Large intestine (tissue), 3 donors: ENCODE measurements around the gene ZNF366. TPM values are rescaled to one million over a fixed set of nuclear protein-coding genes. Genes with fewer than 3 reads are reported as not detected.

ENCODE experiments used
- DNase-seq, 2 donors: peaks; one replicate each; pipeline versions ENCODE4 v3.0.0 to v3.0.0-alpha.2; 2013
- H3K27ac ChIP-seq: one replicate; pipeline ENCODE4 v1.5.1; 2013; ENCODE audit warnings: low read length
- H3K27me3 ChIP-seq: 2 replicates; pipeline ENCODE4 v1.6.1; 2013; ENCODE audit warnings: low read length; ENCODE audit not compliant: control insufficient read depth, insufficient read depth
- H3K36me3 ChIP-seq: 2 replicates; pipeline ENCODE4 v1.6.1; 2013; ENCODE audit warnings: low read length; ENCODE audit not compliant: control insufficient read depth, insufficient read depth
- H3K4me1 ChIP-seq: one replicate; pipeline ENCODE4 v1.6.1; 2013; ENCODE audit warnings: low read length; ENCODE audit not compliant: control insufficient read depth, insufficient read depth
- H3K4me3 ChIP-seq: one replicate; pipeline ENCODE4 v1.5.1; 2013; ENCODE audit warnings: low read length
- H3K9me3 ChIP-seq: one replicate; pipeline ENCODE4 v1.6.1; 2013; ENCODE audit warnings: mild to moderate bottlenecking, low read depth, low read length, moderate library complexity; ENCODE audit not compliant: control insufficient read depth
- WGBS: methylation state at CpG from one replicate; pipeline ENCODE4 v1.1.5; 2013; ENCODE audit warnings: low lambda C conversion rate; ENCODE audit not compliant: insufficient coverage; 5-methylcytosine and 5-hydroxymethylcytosine counted together
- polyA plus RNA-seq: library from polyadenylated mRNA; unstranded; fragments of 120-200 nt; gene quantifications from one replicate; pipeline ENCODE4 v1.2.1, GENCODE V29; 2013

The ZNF366 gene
- polyA plus RNA-seq, 1 donor: 2.1 TPM

DNA sequence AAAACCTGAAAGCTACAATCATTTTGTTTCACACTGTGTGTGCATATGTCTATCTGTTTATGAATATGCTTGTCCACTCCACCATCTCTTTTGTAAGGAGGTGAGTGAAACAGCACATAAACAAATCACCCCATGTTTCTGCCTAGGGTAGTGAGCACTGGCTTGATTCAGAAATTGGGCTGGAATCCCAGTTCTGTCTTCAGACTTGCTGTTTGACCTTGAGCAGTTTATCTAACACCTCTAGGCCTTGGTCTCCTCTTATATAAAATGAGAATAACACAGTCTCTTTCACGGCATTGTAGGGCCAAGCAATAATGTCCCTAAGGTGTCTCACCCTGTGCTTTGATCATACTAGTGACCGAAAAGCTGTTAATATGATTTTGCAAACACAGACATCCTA lies 61.2 kb downstream of the ZNF366 start:
- H3K9me3 ChIP-seq: no peaks in the 10 kb centered on the region
- no peaks in the 10 kb centered on the region for H3K36me3 ChIP-seq
- H3K27me3 ChIP-seq: peaks cover 4% of the 10 kb centered on the region
- no peaks in the 10 kb centered on the region for H3K4me1 ChIP-seq
- DNase-seq: no peak
- no peak overlapping the region for H3K27ac ChIP-seq
- H3K4me3 ChIP-seq: no peak overlapping the region
- WGBS: no CpG with 5 or more reads among the region's 2 CpGs

DNA sequence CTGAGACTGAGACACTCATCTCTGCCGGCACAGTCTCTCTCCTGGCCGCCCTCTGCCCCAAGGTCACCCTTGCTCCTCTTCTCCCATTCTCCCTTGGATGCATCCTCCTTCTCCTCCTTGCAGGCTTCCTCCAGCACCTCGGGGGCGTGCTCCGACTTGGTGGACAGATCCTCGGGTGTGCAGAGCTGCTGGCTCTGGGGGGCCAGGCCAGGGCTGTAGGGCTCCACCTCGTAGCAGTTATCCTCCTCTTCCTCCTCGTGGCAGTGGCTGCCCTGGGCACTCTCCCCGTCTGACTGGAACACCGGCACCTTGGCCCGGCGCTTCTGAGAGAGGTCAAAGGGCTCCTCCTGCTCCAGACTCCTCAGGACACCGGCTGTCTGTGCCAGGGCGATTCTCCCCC lies 63.3 kb downstream of the ZNF366 start:
- Histone ChIP-seq H3K4me3 (no peak overlapping the region), H3K36me3 (no peaks in the 10 kb centered on the region), H3K27ac (no peak overlapping the region), H3K4me1 (no peaks in the 10 kb centered on the region), H3K9me3 (no peaks in the 10 kb centered on the region), H3K27me3 (peaks cover 4% of the 10 kb centered on the region)
- no peak for DNase-seq
- WGBS: no CpG with 5 or more reads among the region's 14 CpGs

GRCh38 chr5:72441862-72442540 lies 65.2 kb downstream of the ZNF366 start:
- H3K9me3 ChIP-seq: no peaks in the 10 kb centered on the region
- DNase-seq: no peak
- H3K36me3 ChIP-seq: no peaks in the 10 kb centered on the region
- H3K4me3 ChIP-seq: no peak overlapping the region
- H3K27ac ChIP-seq: no peak overlapping the region
- no CpG with 5 or more reads among the region's 3 CpGs for WGBS
- peaks cover 4% of the 10 kb centered on the region for H3K27me3 ChIP-seq
- H3K4me1 ChIP-seq: no peaks in the 10 kb centered on the region

DNA sequence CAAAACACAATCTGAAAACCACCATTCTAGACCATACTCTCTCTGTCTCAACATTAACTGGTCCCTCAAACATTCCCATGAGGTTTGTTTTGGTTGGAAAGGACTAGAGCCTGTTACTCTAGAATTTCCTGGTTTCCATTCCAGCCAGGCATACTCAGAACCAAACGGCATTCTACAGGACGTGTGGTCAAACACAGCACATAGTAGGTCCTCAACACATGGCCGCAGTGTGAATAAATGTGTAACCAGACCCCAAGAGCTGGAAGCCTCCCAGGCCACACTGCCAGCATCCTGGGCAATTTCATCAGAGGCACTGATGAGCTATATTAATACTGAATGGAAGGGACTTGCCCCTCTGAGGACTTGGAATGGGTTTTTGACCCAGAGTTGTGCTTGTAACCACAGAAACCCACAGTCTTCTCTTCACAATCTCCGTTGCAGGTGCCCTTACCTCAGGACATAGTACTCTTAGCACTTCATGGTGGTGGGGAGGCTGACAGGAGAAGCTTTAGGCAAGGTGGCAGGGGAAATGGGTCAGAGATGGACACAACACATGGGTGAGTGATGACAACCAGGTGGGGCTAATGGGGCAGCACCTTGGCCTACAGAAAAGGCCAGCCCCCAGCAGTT lies 66.0 kb downstream of the ZNF366 start:
- no peak overlapping the region for H3K27ac ChIP-seq
- WGBS: 100% methylated on average over 1 of the region's 4 CpGs
- H3K27me3 ChIP-seq: peaks cover 4% of the 10 kb centered on the region
- DNase-seq: no peak
- H3K4me3 ChIP-seq: no peak overlapping the region
- H3K9me3 ChIP-seq: no peaks in the 10 kb centered on the region
- H3K4me1 ChIP-seq: no peaks in the 10 kb centered on the region
- H3K36me3 ChIP-seq: no peaks in the 10 kb centered on the region

GRCh38 chr5:72440207-72440638 lies 67.0 kb downstream of the ZNF366 start:
- Histone ChIP-seq H3K4me3 (no peak overlapping the region), H3K27ac (no peak overlapping the region), H3K27me3 (peaks cover 4% of the 10 kb centered on the region), H3K4me1 (no peaks in the 10 kb centered on the region), H3K9me3 (no peaks in the 10 kb centered on the region), H3K36me3 (no peaks in the 10 kb centered on the region)
- no peak for DNase-seq
- WGBS: 83% methylated on average over 1 of the region's 1 CpG

DNA sequence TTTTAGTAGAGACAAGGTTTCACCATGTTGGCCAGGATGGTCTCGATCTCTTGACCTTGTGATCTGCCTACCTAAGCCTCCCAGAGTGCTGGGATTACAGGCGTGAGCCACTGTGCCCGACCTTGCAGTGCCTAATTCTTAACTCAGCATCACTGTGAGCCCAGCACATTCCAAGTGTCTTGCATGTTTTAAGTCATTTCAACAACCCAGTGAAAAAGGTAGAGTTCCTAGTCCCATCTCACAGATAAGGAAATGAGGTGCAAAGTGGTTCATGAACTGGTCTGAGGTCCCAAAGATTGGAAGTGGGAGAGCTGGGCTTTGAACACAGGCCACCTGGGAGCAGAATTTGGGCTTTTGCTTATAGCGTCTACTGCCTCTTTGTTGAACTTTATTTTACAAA lies 68.0 kb downstream of the ZNF366 start:
- Histone ChIP-seq H3K4me3 (no peak overlapping the region), H3K27ac (no peak overlapping the region), H3K4me1 (no peaks in the 10 kb centered on the region), H3K9me3 (no peaks in the 10 kb centered on the region), H3K27me3 (peaks cover 4% of the 10 kb centered on the region), H3K36me3 (no peaks in the 10 kb centered on the region)
- DNase-seq: no peak
- WGBS: no CpG with 5 or more reads among the region's 4 CpGs

DNA sequence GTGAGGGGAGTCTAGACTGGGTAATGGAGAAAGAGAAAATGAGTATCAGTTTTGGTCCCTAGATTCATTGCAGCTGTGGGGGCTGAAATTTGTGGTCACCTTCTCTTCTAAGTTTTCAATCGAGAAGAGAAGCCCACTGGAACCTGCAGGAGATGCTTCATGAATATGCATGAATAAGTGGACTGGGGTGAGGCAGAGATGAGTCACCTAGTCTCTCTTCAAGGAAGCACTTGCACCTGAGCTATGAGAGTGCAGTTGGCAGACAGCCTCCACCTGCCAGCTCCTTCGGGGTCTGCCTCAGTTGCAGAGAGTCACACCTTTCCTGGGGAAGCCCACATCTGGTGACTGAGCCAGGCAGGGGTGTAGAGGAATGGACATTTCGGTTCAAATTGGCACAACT lies 69.1 kb downstream of the ZNF366 start:
- no peaks in the 10 kb centered on the region for H3K9me3 ChIP-seq
- H3K4me3 ChIP-seq: no peak overlapping the region
- WGBS: no CpG with 5 or more reads among the region's 3 CpGs
- no peak for DNase-seq
- H3K36me3 ChIP-seq: no peaks in the 10 kb centered on the region
- H3K4me1 ChIP-seq: no peaks in the 10 kb centered on the region
- no peaks in the 10 kb centered on the region for H3K27me3 ChIP-seq
- no peak overlapping the region for H3K27ac ChIP-seq

- no peaks in the 10 kb centered on the region for H3K9me3 ChIP-seq
- no peaks in the 10 kb centered on the region for H3K27me3 ChIP-seq
- H3K4me3 ChIP-seq: no peak overlapping the region
- H3K27ac ChIP-seq: no peak overlapping the region
- H3K4me1 ChIP-seq: no peaks in the 10 kb centered on the region
- WGBS: no CpG with 5 or more reads among the region's 3 CpGs
- DNase-seq: no peak
- no peaks in the 10 kb centered on the region for H3K36me3 ChIP-seq
These were observed 70.3 kb downstream of the ZNF366 start for GRCh38 chr5:72436796-72437471.

DNA sequence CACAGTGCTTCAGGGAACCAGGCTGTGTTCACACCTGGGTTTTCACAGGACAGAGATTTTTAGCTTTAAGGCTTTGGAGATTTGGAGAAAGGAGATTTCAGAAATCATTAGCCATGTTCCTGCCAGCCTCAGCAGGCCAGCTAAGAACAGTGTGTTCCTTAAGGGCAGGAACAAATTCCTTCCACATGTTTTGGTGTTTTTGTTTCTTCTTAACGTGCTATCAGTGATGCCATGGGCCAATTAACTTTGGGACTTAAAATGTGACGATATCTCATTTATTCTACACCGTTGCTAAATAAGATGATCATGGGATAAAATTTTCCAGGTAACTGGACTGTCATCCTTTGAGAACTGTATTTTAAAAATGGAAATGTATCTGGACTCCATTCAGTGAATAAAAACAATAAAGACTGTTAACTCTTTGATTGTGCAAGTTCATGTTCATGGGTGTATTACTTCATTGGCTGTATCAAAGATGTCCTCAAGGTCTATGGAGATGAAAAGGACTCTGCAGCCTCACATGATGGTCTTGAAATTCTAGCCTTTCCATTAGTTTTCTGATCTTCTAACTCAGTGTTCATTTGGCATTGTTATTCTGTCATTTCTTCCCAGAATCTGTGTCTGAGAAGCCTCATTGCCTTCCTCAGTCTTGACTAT lies 72.3 kb downstream of the ZNF366 start:
- Histone ChIP-seq H3K27ac (no peak overlapping the region), H3K27me3 (no peaks in the 10 kb centered on the region), H3K9me3 (no peaks in the 10 kb centered on the region), H3K4me3 (no peak overlapping the region), H3K36me3 (no peaks in the 10 kb centered on the region), H3K4me1 (no peaks in the 10 kb centered on the region)
- 100% methylated on average over 1 of the region's 3 CpGs for WGBS
- no peak for DNase-seq

- DNase-seq: no peak
- Histone ChIP-seq H3K4me1 (no peaks in the 10 kb centered on the region), H3K27me3 (no peaks in the 10 kb centered on the region), H3K27ac (no peak overlapping the region), H3K4me3 (no peak overlapping the region), H3K36me3 (no peaks in the 10 kb centered on the region), H3K9me3 (no peaks in the 10 kb centered on the region)
- WGBS: 56% methylated on average over 3 of the region's 5 CpGs
These were observed 73.0 kb downstream of the ZNF366 start for GRCh38 chr5:72434056-72434780.
